Fibroblast of skin of scalp (primary cell): ENCODE data around the gene HEYL.
A peak's percentile ranks its signal among the peaks of the same experiment; 100 is the strongest.
"Not testable (repeated sequence)": the region's sequence is repeated elsewhere in the genome, so short reads cannot be mapped to it uniquely, and the experiment has no call there.

Source experiments
- DNase-seq: peaks from one replicate; pipeline ENCODE4 v3.0.0-alpha.2; 2013

Gene HEYL

GRCh38 chr1:39635871-39636210 lies 3.6 kb downstream of the HEYL start:
- DNase-seq = no peak

GRCh38 chr1:39635205-39635870 lies 4.1 kb downstream of the HEYL start:
- DNase-seq = no peak

- no peak for DNase-seq
These were observed 6.0 kb downstream of the HEYL start for GRCh38 chr1:39633422-39633821.

GRCh38 chr1:39632682-39633417 lies 6.6 kb downstream of the HEYL start:
- DNase-seq = peak; percentile 44

- no peak for DNase-seq
These were observed 7.1 kb downstream of the HEYL start for GRCh38 chr1:39632323-39632681.

- DNase-seq = no peak
These were observed 7.8 kb downstream of the HEYL start for GRCh38 chr1:39631361-39632322.

- no peak for DNase-seq
These were observed 10.6 kb downstream of the HEYL start for GRCh38 chr1:39628807-39629350.

- no peak for DNase-seq
These were observed 12.8 kb downstream of the HEYL start for GRCh38 chr1:39626646-39627045.

- DNase-seq = peak; percentile 56
These were observed 13.8 kb downstream of the HEYL start for GRCh38 chr1:39625462-39626273.

GRCh38 chr1:39625009-39625408 lies 14.4 kb downstream of the HEYL start:
- no peak for DNase-seq

GRCh38 chr1:39623053-39623452 lies 16.4 kb downstream of the HEYL start:
- no peak for DNase-seq

- DNase-seq = no peak
These were observed 17.0 kb downstream of the HEYL start for GRCh38 chr1:39622427-39622826.

- DNase-seq = peak; percentile 30
These were observed 18.7 kb downstream of the HEYL start for GRCh38 chr1:39620659-39621165.

- DNase-seq = no peak
These were observed 21.9 kb downstream of the HEYL start for GRCh38 chr1:39617488-39618049.

- no peak for DNase-seq
These were observed 24.3 kb downstream of the HEYL start for GRCh38 chr1:39615086-39615673.

GRCh38 chr1:39614488-39614887 lies 25.0 kb downstream of the HEYL start:
- DNase-seq = no peak

GRCh38 chr1:39613250-39613649 lies 26.2 kb downstream of the HEYL start:
- no peak for DNase-seq

- peak; percentile 58 for DNase-seq
These were observed 29.7 kb downstream of the HEYL start for GRCh38 chr1:39609618-39610331.

GRCh38 chr1:39608921-39609320 lies 30.5 kb downstream of the HEYL start:
- no peak for DNase-seq

GRCh38 chr1:39603677-39604076 lies 35.8 kb downstream of the HEYL start:
- DNase-seq = not testable (repeated sequence)
